Measurements from ENCODE around the gene CDO1.

The CDO1 gene

GRCh38 chr5:115787426-115787825, 29.0 kb downstream of the CDO1 start:
- H3K4me3 ChIP-seq (ENCODE audit: low read depth, low read length) = no peak overlapping the region
- H3K27ac ChIP-seq (ENCODE audit: low read depth, low read length) = no peak overlapping the region
- no peaks in the 10 kb centered on the region for H3K36me3 ChIP-seq (ENCODE audit: control insufficient read depth, insufficient read depth, low read length)
- peaks cover 6% of the 10 kb centered on the region; the same call in 1 of the 2 replicates for H3K9me3 ChIP-seq (ENCODE audit: control insufficient read depth, insufficient read depth, low read length)
- no peak overlapping the region for H3K9ac ChIP-seq (ENCODE audit: low read depth, low read length)
- H3K27me3 ChIP-seq (ENCODE audit: control insufficient read depth, insufficient read depth, low read length) = no peaks in the 10 kb centered on the region
- H3K4me1 ChIP-seq (ENCODE audit: control insufficient read depth, insufficient read depth, low read length) = peaks cover 7% of the 10 kb centered on the region

- Histone ChIP-seq H3K4me3 (ENCODE audit: low read depth, low read length) (no peak overlapping the region), H3K4me1 (ENCODE audit: control insufficient read depth, insufficient read depth, low read length) (peaks cover 7% of the 10 kb centered on the region), H3K27me3 (ENCODE audit: control insufficient read depth, insufficient read depth, low read length) (no peaks in the 10 kb centered on the region), H3K27ac (ENCODE audit: low read depth, low read length) (no peak overlapping the region), H3K9ac (ENCODE audit: low read depth, low read length) (no peak overlapping the region), H3K36me3 (ENCODE audit: control insufficient read depth, insufficient read depth, low read length) (no peaks in the 10 kb centered on the region), H3K9me3 (ENCODE audit: control insufficient read depth, insufficient read depth, low read length) (peaks cover 6% of the 10 kb centered on the region; the same call in 1 of the 2 replicates)
These were observed 30.9 kb downstream of the CDO1 start for GRCh38 chr5:115785381-115786065.

GRCh38 chr5:115778417-115778816, 38.0 kb downstream of the CDO1 start:
- Histone ChIP-seq H3K27me3 (ENCODE audit: control insufficient read depth, insufficient read depth, low read length) (no peaks in the 10 kb centered on the region), H3K9ac (ENCODE audit: low read depth, low read length) (no peak overlapping the region), H3K4me1 (ENCODE audit: control insufficient read depth, insufficient read depth, low read length) (no peaks in the 10 kb centered on the region), H3K36me3 (ENCODE audit: control insufficient read depth, insufficient read depth, low read length) (no peaks in the 10 kb centered on the region), H3K9me3 (ENCODE audit: control insufficient read depth, insufficient read depth, low read length) (no peaks in the 10 kb centered on the region), H3K27ac (ENCODE audit: low read depth, low read length) (no peak overlapping the region), H3K4me3 (ENCODE audit: low read depth, low read length) (no peak overlapping the region)

- Histone ChIP-seq H3K27ac (ENCODE audit: low read depth, low read length) (no peak overlapping the region), H3K4me3 (ENCODE audit: low read depth, low read length) (no peak overlapping the region), H3K27me3 (ENCODE audit: control insufficient read depth, insufficient read depth, low read length) (no peaks in the 10 kb centered on the region), H3K9ac (ENCODE audit: low read depth, low read length) (no peak overlapping the region), H3K4me1 (ENCODE audit: control insufficient read depth, insufficient read depth, low read length) (no peaks in the 10 kb centered on the region), H3K9me3 (ENCODE audit: control insufficient read depth, insufficient read depth, low read length) (no peaks in the 10 kb centered on the region), H3K36me3 (ENCODE audit: control insufficient read depth, insufficient read depth, low read length) (no peaks in the 10 kb centered on the region)
These were observed 39.5 kb downstream of the CDO1 start for GRCh38 chr5:115776989-115777388.

GRCh38 chr5:115775999-115776398, 40.5 kb downstream of the CDO1 start:
- no peak overlapping the region for H3K9ac ChIP-seq (ENCODE audit: low read depth, low read length)
- H3K36me3 ChIP-seq (ENCODE audit: control insufficient read depth, insufficient read depth, low read length) = no peaks in the 10 kb centered on the region
- H3K4me3 ChIP-seq (ENCODE audit: low read depth, low read length) = no peak overlapping the region
- no peaks in the 10 kb centered on the region for H3K4me1 ChIP-seq (ENCODE audit: control insufficient read depth, insufficient read depth, low read length)
- H3K27ac ChIP-seq (ENCODE audit: low read depth, low read length) = no peak overlapping the region
- H3K9me3 ChIP-seq (ENCODE audit: control insufficient read depth, insufficient read depth, low read length) = no peaks in the 10 kb centered on the region
- H3K27me3 ChIP-seq (ENCODE audit: control insufficient read depth, insufficient read depth, low read length) = no peaks in the 10 kb centered on the region

- Histone ChIP-seq H3K4me1 (ENCODE audit: control insufficient read depth, insufficient read depth, low read length) (no peaks in the 10 kb centered on the region), H3K36me3 (ENCODE audit: control insufficient read depth, insufficient read depth, low read length) (no peaks in the 10 kb centered on the region), H3K27ac (ENCODE audit: low read depth, low read length) (no peak overlapping the region), H3K27me3 (ENCODE audit: control insufficient read depth, insufficient read depth, low read length) (no peaks in the 10 kb centered on the region), H3K9ac (ENCODE audit: low read depth, low read length) (no peak overlapping the region), H3K4me3 (ENCODE audit: low read depth, low read length) (no peak overlapping the region), H3K9me3 (ENCODE audit: control insufficient read depth, insufficient read depth, low read length) (no peaks in the 10 kb centered on the region)
These were observed 41.8 kb downstream of the CDO1 start for GRCh38 chr5:115774684-115775083.

GRCh38 chr5:115772731-115773475, 43.6 kb downstream of the CDO1 start:
- Histone ChIP-seq H3K27me3 (ENCODE audit: control insufficient read depth, insufficient read depth, low read length) (no peaks in the 10 kb centered on the region), H3K9me3 (ENCODE audit: control insufficient read depth, insufficient read depth, low read length) (no peaks in the 10 kb centered on the region), H3K9ac (ENCODE audit: low read depth, low read length) (no peak overlapping the region), H3K36me3 (ENCODE audit: control insufficient read depth, insufficient read depth, low read length) (no peaks in the 10 kb centered on the region), H3K27ac (ENCODE audit: low read depth, low read length) (no peak overlapping the region), H3K4me3 (ENCODE audit: low read depth, low read length) (no peak overlapping the region), H3K4me1 (ENCODE audit: control insufficient read depth, insufficient read depth, low read length) (no peaks in the 10 kb centered on the region)

GRCh38 chr5:115770466-115770865, 46.0 kb downstream of the CDO1 start:
- Histone ChIP-seq H3K9me3 (ENCODE audit: control insufficient read depth, insufficient read depth, low read length) (no peaks in the 10 kb centered on the region), H3K4me3 (ENCODE audit: low read depth, low read length) (no peak overlapping the region), H3K4me1 (ENCODE audit: control insufficient read depth, insufficient read depth, low read length) (no peaks in the 10 kb centered on the region), H3K9ac (ENCODE audit: low read depth, low read length) (no peak overlapping the region), H3K36me3 (ENCODE audit: control insufficient read depth, insufficient read depth, low read length) (no peaks in the 10 kb centered on the region), H3K27ac (ENCODE audit: low read depth, low read length) (no peak overlapping the region), H3K27me3 (ENCODE audit: control insufficient read depth, insufficient read depth, low read length) (no peaks in the 10 kb centered on the region)

GRCh38 chr5:115767424-115767823, 49.0 kb downstream of the CDO1 start:
- H3K9me3 ChIP-seq (ENCODE audit: control insufficient read depth, insufficient read depth, low read length) = peaks cover 13% of the 10 kb centered on the region; the same call in 1 of the 2 replicates
- no peaks in the 10 kb centered on the region for H3K36me3 ChIP-seq (ENCODE audit: control insufficient read depth, insufficient read depth, low read length)
- H3K4me3 ChIP-seq (ENCODE audit: low read depth, low read length) = no peak overlapping the region
- no peaks in the 10 kb centered on the region for H3K4me1 ChIP-seq (ENCODE audit: control insufficient read depth, insufficient read depth, low read length)
- no peak overlapping the region for H3K9ac ChIP-seq (ENCODE audit: low read depth, low read length)
- H3K27ac ChIP-seq (ENCODE audit: low read depth, low read length) = no peak overlapping the region
- no peaks in the 10 kb centered on the region for H3K27me3 ChIP-seq (ENCODE audit: control insufficient read depth, insufficient read depth, low read length)

- no peak overlapping the region for H3K4me3 ChIP-seq (ENCODE audit: low read depth, low read length)
These were observed 49.9 kb downstream of the CDO1 start for GRCh38 chr5:115766608-115767007.

GRCh38 chr5:115758356-115758755, 58.1 kb downstream of the CDO1 start:
- Histone ChIP-seq H3K27ac (ENCODE audit: low read depth, low read length) (no peak overlapping the region), H3K4me3 (ENCODE audit: low read depth, low read length) (no peak overlapping the region), H3K27me3 (ENCODE audit: control insufficient read depth, insufficient read depth, low read length) (no peaks in the 10 kb centered on the region), H3K9ac (ENCODE audit: low read depth, low read length) (no peak overlapping the region), H3K9me3 (ENCODE audit: control insufficient read depth, insufficient read depth, low read length) (peaks cover 4% of the 10 kb centered on the region; the same call in 1 of the 2 replicates), H3K36me3 (ENCODE audit: control insufficient read depth, insufficient read depth, low read length) (no peaks in the 10 kb centered on the region), H3K4me1 (ENCODE audit: control insufficient read depth, insufficient read depth, low read length) (no peaks in the 10 kb centered on the region)

More at GRCh38 chr5:115766608-115767007, 49.9 kb downstream of the CDO1 start:
- H3K4me1 ChIP-seq (ENCODE audit: control insufficient read depth, insufficient read depth, low read length) = no peaks in the 10 kb centered on the region
- no peak overlapping the region for H3K9ac ChIP-seq (ENCODE audit: low read depth, low read length)
- H3K27ac ChIP-seq (ENCODE audit: low read depth, low read length) = no peak overlapping the region
- H3K36me3 ChIP-seq (ENCODE audit: control insufficient read depth, insufficient read depth, low read length) = no peaks in the 10 kb centered on the region
- peaks cover 14% of the 10 kb centered on the region; the same call in 1 of the 2 replicates for H3K9me3 ChIP-seq (ENCODE audit: control insufficient read depth, insufficient read depth, low read length)
- no peaks in the 10 kb centered on the region for H3K27me3 ChIP-seq (ENCODE audit: control insufficient read depth, insufficient read depth, low read length)

Data from HUES48 (cell line).